Hepatocyte (in vitro differentiated cells): ENCODE results near the gene CALCOCO2. TPM values are rescaled to one million over a fixed set of nuclear protein-coding genes. Genes with fewer than 3 reads are reported as not detected.

Source experiments
- DNase-seq: peaks from one replicate; pipeline ENCODE4 v3.0.0-alpha.2; 2016; ENCODE audit warnings: low spot score
- H2AFZ ChIP-seq: fragments of 200-600 bp; sonication (generic); 2 replicates; pipeline ENCODE4 v1.6.0; 2016; ENCODE audit warnings: antibody characterized with exemption, mild to moderate bottlenecking
- H3K27ac ChIP-seq: fragments of 200-600 bp; sonication (generic); 2 replicates; pipeline ENCODE4 v1.5.1; 2016; ENCODE audit warnings: mild to moderate bottlenecking
- H3K27me3 ChIP-seq: fragments of 200-600 bp; sonication (generic); 2 replicates; pipeline ENCODE4 v1.6.1; 2016
- H3K36me3 ChIP-seq: fragments of 200-600 bp; sonication (generic); replicated peaks from 2 replicates; pipeline ENCODE4 v1.5.1; 2016; ENCODE audit warnings: low read depth; ENCODE audit not compliant: insufficient read depth
- H3K4me1 ChIP-seq: fragments of 200-600 bp; sonication (generic); 2 replicates; pipeline ENCODE4 v1.5.1; 2016; ENCODE audit warnings: mild to moderate bottlenecking, moderate library complexity; ENCODE audit not compliant: insufficient read depth
- H3K4me2 ChIP-seq: fragments of 200-600 bp; sonication (generic); 2 replicates; pipeline ENCODE4 v1.6.0; 2016
- H3K4me3 ChIP-seq: fragments of 200-600 bp; sonication (generic); 2 replicates; pipeline ENCODE4 v1.5.1; 2016; ENCODE audit warnings: mild to moderate bottlenecking
- H3K79me2 ChIP-seq: fragments of 200-600 bp; sonication (generic); 2 replicates; pipeline ENCODE4 v1.6.0; 2017; ENCODE audit warnings: mild to moderate bottlenecking
- H3K9me2 ChIP-seq: fragments of 200-600 bp; sonication (generic); replicated peaks from 2 replicates; pipeline ENCODE4 v1.6.0; 2017; ENCODE audit warnings: mild to moderate bottlenecking; ENCODE audit not compliant: insufficient read depth
- H3K9me3 ChIP-seq: fragments of 200-600 bp; sonication (generic); 2 replicates; pipeline ENCODE4 v1.5.1; 2016; ENCODE audit warnings: low read depth, mild to moderate bottlenecking
- H4K20me1 ChIP-seq: fragments of 200-600 bp; sonication (generic); 2 replicates; pipeline ENCODE4 v1.6.0; 2016; ENCODE audit warnings: mild to moderate bottlenecking; ENCODE audit not compliant: insufficient read depth, poor library complexity, severe bottlenecking
- EZH2 ChIP-seq: fragments of 200-600 bp; sonication (generic); IDR thresholded peaks from 2 replicates; pipeline ENCODE4 v1.6.1; 2016; ENCODE audit warnings: antibody characterized with exemption, mild to moderate bottlenecking, borderline replicate concordance
- EZH2phosphoT487 ChIP-seq: fragments of 200-600 bp; sonication (generic); IDR thresholded peaks from one replicate; pipeline ENCODE4 v1.6.1; 2018; ENCODE audit warnings: antibody characterized with exemption, mild to moderate bottlenecking, low read depth, moderate library complexity; ENCODE audit not compliant: unreplicated experiment, severe bottlenecking
- WGBS: methylation state at CpG from one replicate; pipeline ENCODE4 v1.1.6; 2016; ENCODE audit warnings: low lambda C conversion rate; ENCODE audit errors: missing lambda C conversion rate; 5-methylcytosine and 5-hydroxymethylcytosine counted together
- polyA plus RNA-seq: library from polyadenylated mRNA; unstranded; fragments of >200 nt; fragmentation: Nextera tagmentation; extraction: Ambion mirVana; gene quantifications from 2 replicates; pipeline ENCODE4 v1.2.1, GENCODE V29; 2016
- total RNA-seq: library from RNA; depleted of rRNA; stranded (reverse); fragments of >200 nt; gene quantifications from 2 replicates; pipeline ENCODE4 v1.2.3, GENCODE V29; 2014
- TF ChIP-seq, protein P1 (sequence below): fragments of 200-600 bp; sonication (generic); IDR thresholded peaks from 2 replicates; pipeline ENCODE4 v1.5.1; 2016; ENCODE audit warnings: antibody characterized with exemption, mild to moderate bottlenecking; ENCODE audit not compliant: poor library complexity

CALCOCO2 gene
- total and polyA plus RNA-seq, 2 experiments from 2014 or later: 76.3 to 79.2 TPM

DNA sequence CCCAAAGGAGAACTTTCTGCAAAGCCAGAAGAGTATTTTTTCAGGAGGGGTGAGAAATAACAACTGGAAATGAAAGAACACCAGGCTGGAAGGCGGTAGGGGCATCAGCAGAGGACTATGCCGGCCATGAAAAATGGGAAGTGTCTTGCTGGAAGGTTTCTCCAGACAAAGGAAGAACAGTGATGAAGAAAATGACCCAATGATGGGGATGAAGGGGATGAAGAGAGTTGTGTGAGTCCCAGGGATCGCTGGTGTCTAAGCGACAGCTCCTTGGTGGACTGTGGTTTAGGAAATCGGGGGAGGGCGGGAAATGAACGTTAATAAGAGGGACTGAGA lies 14.4 kb upstream of the CALCOCO2 start:
- no peak for DNase-seq
- Histone ChIP-seq H3K79me2 (no peaks in the 10 kb centered on the region), H3K4me3 (peak overlapping the region; percentile 10), H3K36me3 (no peaks in the 10 kb centered on the region), H3K27ac (no peak overlapping the region), H4K20me1 (no peaks in the 10 kb centered on the region), H3K4me1 (no peaks in the 10 kb centered on the region), H3K9me3 (no peaks in the 10 kb centered on the region), H2AFZ (peak overlapping the region; percentile 25), H3K4me2 (peak overlapping the region; percentile 91), H3K27me3 (peaks cover 13% of the 10 kb centered on the region), H3K9me2 (no peaks in the 10 kb centered on the region)
- WGBS: 7% methylated on average over 7 of the region's 7 CpGs
- TF ChIP-seq EZH2: no peak
- no peak for TF ChIP-seq EZH2phosphoT487
- TF ChIP-seq, protein P1, sequence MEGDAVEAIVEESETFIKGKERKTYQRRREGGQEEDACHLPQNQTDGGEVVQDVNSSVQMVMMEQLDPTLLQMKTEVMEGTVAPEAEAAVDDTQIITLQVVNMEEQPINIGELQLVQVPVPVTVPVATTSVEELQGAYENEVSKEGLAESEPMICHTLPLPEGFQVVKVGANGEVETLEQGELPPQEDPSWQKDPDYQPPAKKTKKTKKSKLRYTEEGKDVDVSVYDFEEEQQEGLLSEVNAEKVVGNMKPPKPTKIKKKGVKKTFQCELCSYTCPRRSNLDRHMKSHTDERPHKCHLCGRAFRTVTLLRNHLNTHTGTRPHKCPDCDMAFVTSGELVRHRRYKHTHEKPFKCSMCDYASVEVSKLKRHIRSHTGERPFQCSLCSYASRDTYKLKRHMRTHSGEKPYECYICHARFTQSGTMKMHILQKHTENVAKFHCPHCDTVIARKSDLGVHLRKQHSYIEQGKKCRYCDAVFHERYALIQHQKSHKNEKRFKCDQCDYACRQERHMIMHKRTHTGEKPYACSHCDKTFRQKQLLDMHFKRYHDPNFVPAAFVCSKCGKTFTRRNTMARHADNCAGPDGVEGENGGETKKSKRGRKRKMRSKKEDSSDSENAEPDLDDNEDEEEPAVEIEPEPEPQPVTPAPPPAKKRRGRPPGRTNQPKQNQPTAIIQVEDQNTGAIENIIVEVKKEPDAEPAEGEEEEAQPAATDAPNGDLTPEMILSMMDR: no peak

GRCh38 chr17:48816774-48817590 lies 13.9 kb upstream of the CALCOCO2 start, which contains the start of gene TTLL6:
TTLL6 (minus strand) TSS chr17:48817229; CDS start chr17:48817072, 157 bp downstream.
- H4K20me1 ChIP-seq: no peaks in the 10 kb centered on the region
- H3K9me3 ChIP-seq: no peaks in the 10 kb centered on the region
- H3K27me3 ChIP-seq: peaks cover 13% of the 10 kb centered on the region
- H3K4me3 ChIP-seq: peak within 1 kb of the TSS; percentile 10
- no peaks in the 10 kb centered on the region for H3K79me2 ChIP-seq
- peak; percentile 25 for TF ChIP-seq EZH2
- TF ChIP-seq, protein P1: no peak
- H3K9me2 ChIP-seq: no peaks in the 10 kb centered on the region
- H3K4me1 ChIP-seq: no peaks in the 10 kb centered on the region
- 2% methylated on average over 37 of the region's 64 CpGs for WGBS
- no peak within 1 kb of the TSS for H3K27ac ChIP-seq
- peak within 1 kb of the TSS; percentile 25 for H2AFZ ChIP-seq
- no peaks in the 10 kb centered on the region for H3K36me3 ChIP-seq
- peak; percentile 89 for DNase-seq
- peak within 1 kb of the TSS; percentile 91 for H3K4me2 ChIP-seq

GRCh38 chr17:48818361-48818841 lies 12.4 kb upstream of the CALCOCO2 start:
- TF ChIP-seq EZH2phosphoT487 (no peak), EZH2 (no peak)
- TF ChIP-seq, protein P1: no peak
- Histone ChIP-seq H3K9me2 (no peaks in the 10 kb centered on the region), H4K20me1 (no peaks in the 10 kb centered on the region), H3K36me3 (no peaks in the 10 kb centered on the region), H3K4me2 (no peak overlapping the region), H3K9me3 (no peaks in the 10 kb centered on the region), H3K4me3 (no peak overlapping the region), H3K4me1 (no peaks in the 10 kb centered on the region), H3K27ac (no peak overlapping the region), H3K79me2 (no peaks in the 10 kb centered on the region), H3K27me3 (peaks cover 6% of the 10 kb centered on the region), H2AFZ (no peak overlapping the region)
- no peak for DNase-seq
- 27% methylated on average over 9 of the region's 9 CpGs for WGBS
